ENCODE data around the gene ROMO1. TPM values are rescaled to one million over a fixed set of nuclear protein-coding genes. Genes with fewer than 3 reads are reported as not detected.
"Not testable (repeated sequence)": the region's sequence is repeated elsewhere in the genome, so short reads cannot be mapped to it uniquely, and the experiment has no call there.

ROMO1 gene
- total RNA-seq, 1 experiment from 2014 or later: 273 TPM

DNA sequence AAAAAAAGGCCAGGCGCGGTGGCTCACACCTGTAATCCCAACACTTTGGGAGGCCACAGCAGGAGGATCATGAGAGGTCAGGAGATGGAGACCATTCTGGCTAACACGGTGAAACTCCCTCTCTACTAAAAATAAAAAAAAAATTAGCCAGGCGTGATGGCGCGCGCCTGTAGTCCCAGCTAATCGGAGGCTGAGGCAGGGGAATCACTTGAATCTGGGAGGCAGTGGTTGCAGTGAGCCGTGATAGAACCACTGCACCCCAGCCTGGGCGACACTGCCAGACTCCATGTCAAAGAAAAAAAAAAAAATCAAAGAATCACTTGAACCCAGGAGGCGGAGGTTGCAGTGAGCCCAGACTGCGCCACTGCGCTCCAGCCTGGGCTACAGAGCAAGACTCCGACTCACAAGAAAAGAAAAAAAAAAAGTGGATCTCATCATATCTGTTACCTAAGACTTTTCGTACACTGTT, 38.7 kb downstream of the ROMO1 start:
- DNase-seq (ENCODE audit: low read depth, low spot score): no peak
- in situ Hi-C loops (cut with HindIII; ENCODE audit: low pct_unique_long_range_greater_than_20kb, low sequenced_read_pairs): no loop called here

DNA sequence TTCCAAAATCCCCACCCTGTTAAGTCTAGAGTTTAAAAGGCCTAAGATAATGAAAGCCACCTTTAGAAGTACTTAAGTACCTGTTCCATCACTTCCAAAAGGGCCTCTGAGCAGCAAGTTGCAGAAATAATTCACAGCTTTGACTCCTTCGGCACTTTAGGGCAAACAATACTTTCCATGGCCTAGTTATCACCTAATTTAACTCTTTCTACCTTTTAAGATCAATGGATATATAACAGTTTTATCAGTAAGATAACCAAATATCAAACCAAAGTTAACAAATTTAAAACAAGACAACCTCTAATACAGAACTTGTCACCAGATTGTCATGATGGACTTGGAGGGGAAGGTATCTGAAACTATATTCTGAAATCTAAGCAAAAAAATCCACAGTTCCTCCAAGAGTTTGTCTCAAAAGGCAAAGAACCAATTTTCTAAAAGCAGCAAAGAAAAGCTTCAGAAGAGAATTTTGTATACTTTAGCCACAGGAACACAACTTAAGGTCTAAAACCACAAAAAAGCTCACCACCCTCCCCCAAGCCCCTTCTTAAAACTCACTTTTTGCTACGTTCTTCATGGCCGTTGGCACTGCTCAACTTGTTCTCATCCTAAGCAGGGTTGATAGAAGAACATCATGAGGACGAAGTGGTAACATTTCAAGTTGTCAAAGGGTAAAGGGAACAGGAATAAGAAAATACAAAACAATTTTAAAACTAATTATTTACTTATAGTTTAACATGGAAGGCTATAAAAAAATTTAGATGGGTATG, 39.4 kb downstream of the ROMO1 start:
- DNase-seq (ENCODE audit: low read depth, low spot score): no peak
- in situ Hi-C loops (cut with HindIII; ENCODE audit: low pct_unique_long_range_greater_than_20kb, low sequenced_read_pairs): no loop called here

DNA sequence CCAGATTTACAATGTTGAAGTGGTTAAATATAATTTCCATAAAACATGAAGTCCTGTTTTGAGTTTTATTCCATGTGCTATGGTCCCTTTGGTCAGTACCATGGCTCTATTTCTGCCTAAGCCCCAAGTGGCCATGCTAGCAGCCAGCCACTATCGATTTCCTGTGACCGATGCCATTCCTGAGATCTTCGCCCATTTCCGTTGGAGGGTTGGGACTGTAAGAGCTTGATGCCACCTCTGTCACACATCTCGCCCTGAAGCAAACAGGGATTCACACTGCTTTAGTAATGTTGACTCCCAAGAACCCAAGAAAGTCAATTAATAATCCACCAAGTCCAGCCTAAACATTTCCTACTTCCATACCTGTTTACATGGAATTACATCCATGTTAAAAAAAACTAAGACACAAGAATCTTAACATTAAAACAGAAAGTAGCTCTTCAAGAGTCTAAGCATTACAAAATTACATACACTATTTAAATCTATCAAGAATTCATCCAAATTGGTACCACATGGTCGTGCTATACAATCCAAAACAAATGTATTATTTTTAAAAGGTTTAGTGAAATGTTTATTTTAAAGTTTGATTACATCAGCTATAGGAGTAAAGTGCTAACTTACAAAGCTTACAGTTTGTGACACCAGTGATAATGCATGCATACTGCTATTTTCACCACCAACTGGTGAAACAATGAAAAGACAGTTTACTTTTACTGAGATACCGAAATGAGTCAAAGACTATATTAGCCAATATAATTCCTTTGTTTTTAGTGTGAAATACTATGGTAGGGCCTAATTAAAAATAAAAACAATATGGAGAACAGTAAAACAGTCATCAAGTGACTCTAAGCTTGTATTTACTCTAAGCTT, 40.3 kb downstream of the ROMO1 start:
- in situ Hi-C loops (cut with HindIII; ENCODE audit: low pct_unique_long_range_greater_than_20kb, low sequenced_read_pairs): no loop called here
- peak; percentile 53 for DNase-seq (ENCODE audit: low read depth, low spot score)

DNA sequence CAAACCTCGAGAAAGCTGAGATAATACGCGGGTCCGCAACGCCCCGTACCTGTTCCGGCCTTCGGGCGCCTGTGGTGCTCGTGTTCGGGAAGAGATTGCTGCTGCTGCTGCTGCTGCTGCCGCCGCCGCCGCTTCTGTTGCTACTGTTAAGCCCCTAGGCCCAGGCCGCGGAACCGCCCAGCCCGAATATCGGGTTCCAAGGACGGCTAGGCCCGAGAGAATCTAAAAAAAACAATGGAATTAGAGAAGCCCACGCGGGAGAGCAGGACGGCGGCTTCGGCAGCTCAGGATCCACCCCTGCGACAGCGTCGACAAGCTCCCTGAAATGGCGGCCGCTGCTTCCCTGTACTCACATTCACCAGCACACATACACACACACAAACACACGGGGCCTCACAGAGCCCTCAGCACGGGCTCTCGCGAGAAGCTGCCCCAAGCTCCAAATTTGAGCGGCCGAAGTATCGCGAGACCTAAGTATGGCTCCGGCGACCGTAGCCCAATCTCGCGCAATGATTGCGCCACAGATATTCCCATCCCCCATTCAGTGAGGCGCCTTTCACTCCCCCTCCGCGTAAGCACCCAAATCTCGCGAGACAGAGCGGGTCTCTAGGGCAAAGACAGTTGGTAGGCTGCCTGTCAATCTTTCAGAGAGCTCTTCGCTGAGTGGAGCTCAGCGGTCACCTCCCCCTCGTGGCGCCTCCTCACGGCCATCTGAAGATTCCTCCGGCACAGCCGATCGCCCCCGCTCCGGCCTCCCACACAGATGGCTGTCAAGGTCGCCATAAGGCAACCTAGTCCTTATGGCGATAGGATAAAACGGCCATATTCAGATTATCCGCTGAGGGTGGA, 42.9 kb downstream of the ROMO1 start, which contains the start of gene RBM39:
TSS of gene RBM39 (minus strand) at position 369 of the 849 bp plus-strand sequence. CDS start 1,386 bp downstream, outside the sequence.
- peak; percentile 100 for DNase-seq (ENCODE audit: low read depth, low spot score)
- in situ Hi-C loops (cut with HindIII; ENCODE audit: low pct_unique_long_range_greater_than_20kb, low sequenced_read_pairs): no loop called here

DNA sequence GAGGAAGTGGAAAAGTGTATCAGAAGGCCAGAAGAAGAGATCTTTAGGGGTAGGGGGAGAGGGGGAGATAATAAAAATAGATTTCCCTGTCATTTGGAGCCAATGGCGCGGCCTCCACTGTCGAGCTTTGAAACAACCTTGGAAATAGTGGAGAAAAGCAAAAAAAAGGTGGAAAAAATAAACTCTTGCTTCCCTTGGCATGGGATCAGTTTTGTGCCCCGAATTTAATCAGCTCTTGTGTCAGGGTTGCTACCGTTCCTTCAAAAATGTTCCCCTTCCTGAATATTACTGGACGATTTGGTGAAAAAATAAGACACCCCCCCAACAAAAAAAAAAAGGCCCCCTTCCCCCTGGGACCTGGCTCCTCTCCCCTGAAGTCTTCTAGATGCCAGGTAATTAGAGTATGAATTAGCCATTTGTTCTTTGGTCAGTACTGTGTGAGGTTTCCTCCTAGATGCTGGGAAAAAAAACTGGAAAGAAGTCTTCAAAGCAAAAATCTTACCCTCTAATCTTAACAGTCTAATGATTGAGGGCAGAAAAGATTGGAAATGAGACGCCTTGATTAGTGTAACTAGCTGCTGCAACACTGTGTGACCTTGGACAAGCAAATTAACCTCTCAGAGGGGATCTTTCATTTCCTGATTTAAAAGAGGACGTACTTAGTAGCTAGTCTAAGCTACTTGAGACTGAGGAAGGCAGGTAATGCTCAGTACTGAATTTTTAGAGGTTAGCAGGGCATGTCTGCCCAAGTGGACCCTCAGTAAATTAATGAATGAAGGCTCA, 43.7 kb downstream of the ROMO1 start:
- peak; percentile 59 for DNase-seq (ENCODE audit: low read depth, low spot score)
- in situ Hi-C loops (cut with HindIII; ENCODE audit: low pct_unique_long_range_greater_than_20kb, low sequenced_read_pairs): no loop called here

DNA sequence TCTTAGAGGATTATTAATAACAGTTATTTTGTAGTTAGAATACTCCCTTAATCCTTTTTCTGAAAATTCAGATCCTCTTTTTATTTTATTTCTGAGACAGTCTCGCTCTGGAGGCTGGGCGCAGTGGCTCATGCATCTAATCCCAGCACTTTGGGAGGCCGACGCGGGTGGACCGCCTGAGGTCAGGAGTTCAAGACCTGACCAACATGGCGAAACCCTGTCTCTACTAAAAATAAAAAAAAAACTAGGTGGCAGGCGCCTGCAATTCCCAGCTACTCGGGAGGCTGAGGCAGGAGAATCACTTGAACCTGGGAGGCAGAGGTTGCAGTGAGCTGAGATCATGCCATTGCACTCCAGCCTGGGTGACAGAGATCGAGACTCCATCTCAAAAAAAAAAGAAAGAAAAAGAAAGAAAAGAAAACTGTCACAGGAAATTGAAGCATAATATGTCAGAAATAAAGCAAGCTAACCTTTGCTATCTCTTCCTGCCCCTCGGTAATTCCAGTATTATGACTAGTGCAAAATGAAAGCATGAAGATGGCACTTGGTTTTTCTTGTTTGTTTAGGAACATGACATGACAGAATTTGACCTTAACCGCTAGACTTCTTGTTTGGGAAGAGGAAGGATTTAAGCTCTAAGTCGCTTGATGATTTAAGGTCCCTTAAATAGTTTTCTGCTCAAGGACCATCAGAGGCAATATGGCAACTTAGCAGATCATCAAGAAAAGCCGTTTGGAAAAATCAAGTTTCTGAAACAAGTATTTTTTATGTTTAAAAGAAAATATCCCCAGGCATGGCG, 44.7 kb downstream of the ROMO1 start:
- DNase-seq (ENCODE audit: low read depth, low spot score): no peak
- in situ Hi-C loops (cut with HindIII; ENCODE audit: low pct_unique_long_range_greater_than_20kb, low sequenced_read_pairs): no loop called here

DNA sequence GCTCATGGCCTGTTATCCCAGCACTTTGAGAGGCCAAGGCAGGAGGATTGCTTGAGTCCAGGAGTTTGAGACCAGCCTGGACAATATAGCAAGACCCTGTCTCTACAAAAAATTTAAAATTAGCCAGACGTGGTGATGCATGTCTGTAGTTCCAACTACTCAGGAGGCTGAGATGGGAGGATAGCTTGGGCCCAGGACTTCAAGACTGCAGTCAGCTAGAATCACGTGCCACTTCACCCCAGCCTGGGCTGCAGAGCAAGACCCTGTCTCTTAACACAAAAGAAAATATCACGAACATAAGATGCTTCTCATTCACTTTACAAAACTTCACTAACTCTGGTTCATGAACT, 45.3 kb downstream of the ROMO1 start:
- in situ Hi-C loops (cut with HindIII; ENCODE audit: low pct_unique_long_range_greater_than_20kb, low sequenced_read_pairs); DNase-seq (ENCODE audit: low read depth, low spot score): not testable (repeated sequence)

Other genes with a start within 250 kb of the ROMO1 start
- gene CEP250, start 243.8 kb upstream of the ROMO1 start, total RNA-seq (2014; rRNA removed; shearing (Covaris generic)): 36.5 and 39.3 TPM in 2 replicates
- gene C20orf173, start 169.8 kb upstream of the ROMO1 start, total RNA-seq (2014; rRNA removed; shearing (Covaris generic)): not detected in 2 replicates
- gene ERGIC3, start 157.3 kb upstream of the ROMO1 start, total RNA-seq (2014; rRNA removed; shearing (Covaris generic)): 373 and 383 TPM in 2 replicates
- gene SPAG4, start 83.6 kb upstream of the ROMO1 start, total RNA-seq (2014; rRNA removed; shearing (Covaris generic)): 1.8 and 2.7 TPM in 2 replicates
- gene CPNE1, start 34.5 kb upstream of the ROMO1 start, total RNA-seq (2014; rRNA removed; shearing (Covaris generic)): 72.4 and 84.6 TPM in 2 replicates
- gene RBM12, start 34.5 kb upstream of the ROMO1 start, total RNA-seq (2014; rRNA removed; shearing (Covaris generic)): 57.2 and 61.7 TPM in 2 replicates
- gene NFS1, start 53 bp upstream of the ROMO1 start, total RNA-seq (2014; rRNA removed; shearing (Covaris generic)): 66.1 and 78.1 TPM in 2 replicates
- gene RBM39, start 42.9 kb downstream of the ROMO1 start, total RNA-seq (2014; rRNA removed; shearing (Covaris generic)): 286 and 303 TPM in 2 replicates
- gene PHF20, start 72.6 kb downstream of the ROMO1 start, total RNA-seq (2014; rRNA removed; shearing (Covaris generic)): 44.4 and 44.6 TPM in 2 replicates